GM12874 (cell line): ENCODE results near the gene LDAH.

Experiments used
- TF ChIP-seq, protein P1 (sequence below): IDR thresholded peaks from 2 replicates; pipeline ENCODE4 v1.5.1; 2011; ENCODE audit warnings: low read depth, mild to moderate bottlenecking, control low read depth, low read length, moderate library complexity; ENCODE audit not compliant: insufficient read depth

LDAH gene

GRCh38 chr2:20728114-20728758 lies 94.7 kb downstream of the LDAH start:
- TF ChIP-seq, protein P1, sequence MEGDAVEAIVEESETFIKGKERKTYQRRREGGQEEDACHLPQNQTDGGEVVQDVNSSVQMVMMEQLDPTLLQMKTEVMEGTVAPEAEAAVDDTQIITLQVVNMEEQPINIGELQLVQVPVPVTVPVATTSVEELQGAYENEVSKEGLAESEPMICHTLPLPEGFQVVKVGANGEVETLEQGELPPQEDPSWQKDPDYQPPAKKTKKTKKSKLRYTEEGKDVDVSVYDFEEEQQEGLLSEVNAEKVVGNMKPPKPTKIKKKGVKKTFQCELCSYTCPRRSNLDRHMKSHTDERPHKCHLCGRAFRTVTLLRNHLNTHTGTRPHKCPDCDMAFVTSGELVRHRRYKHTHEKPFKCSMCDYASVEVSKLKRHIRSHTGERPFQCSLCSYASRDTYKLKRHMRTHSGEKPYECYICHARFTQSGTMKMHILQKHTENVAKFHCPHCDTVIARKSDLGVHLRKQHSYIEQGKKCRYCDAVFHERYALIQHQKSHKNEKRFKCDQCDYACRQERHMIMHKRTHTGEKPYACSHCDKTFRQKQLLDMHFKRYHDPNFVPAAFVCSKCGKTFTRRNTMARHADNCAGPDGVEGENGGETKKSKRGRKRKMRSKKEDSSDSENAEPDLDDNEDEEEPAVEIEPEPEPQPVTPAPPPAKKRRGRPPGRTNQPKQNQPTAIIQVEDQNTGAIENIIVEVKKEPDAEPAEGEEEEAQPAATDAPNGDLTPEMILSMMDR = no peak

DNA sequence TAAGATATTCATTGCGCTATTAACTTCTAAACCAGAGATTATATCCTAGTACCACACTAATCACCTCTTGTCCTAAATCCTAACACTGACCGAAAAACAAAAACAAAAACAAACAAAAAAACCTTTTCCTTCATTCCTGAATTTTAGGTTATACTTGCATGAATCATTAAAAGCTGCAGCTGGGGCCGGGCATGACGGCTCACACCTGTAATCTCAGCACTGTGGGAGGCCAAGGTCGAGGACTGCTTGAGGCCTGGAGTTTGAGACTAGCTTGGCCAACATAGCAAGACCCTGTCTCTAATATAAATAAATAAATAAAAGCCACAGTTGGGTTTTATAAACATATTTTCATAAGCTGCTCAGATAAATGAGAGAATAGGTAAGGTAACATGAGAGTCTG lies 96.0 kb downstream of the LDAH start:
- TF ChIP-seq, protein P1 = no peak

- TF ChIP-seq, protein P1 = no peak
Measured at GRCh38 chr2:20725782-20726181, 97.1 kb downstream of the LDAH start.

DNA sequence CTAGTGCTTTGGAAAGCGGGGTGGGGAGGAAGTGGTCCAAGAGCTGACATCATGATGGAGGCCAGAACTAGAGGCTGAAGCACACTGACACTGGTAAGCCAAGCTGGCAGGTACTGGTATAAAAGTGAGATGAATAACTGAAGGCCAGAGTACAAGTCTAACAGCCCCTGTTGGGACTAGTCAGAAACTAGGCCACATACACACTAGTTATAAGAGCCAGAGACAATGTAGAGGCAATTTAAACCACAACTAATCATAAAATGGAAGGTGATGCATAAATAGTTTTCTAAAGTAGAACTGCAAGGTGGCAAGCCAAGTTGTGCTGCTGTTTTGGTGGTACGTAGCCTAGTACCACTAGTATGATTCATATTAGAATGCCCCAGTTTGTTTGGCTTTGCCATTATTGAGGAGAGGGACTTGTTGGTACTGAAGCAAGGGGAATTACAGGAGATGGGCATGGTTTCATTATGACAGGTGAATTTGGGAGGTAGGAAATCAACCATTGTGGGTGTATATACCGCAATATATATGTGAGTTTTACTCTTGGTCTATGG lies 98.3 kb downstream of the LDAH start:
- TF ChIP-seq, protein P1 = no peak

- TF ChIP-seq, protein P1 = no peak
Measured at GRCh38 chr2:20723543-20723942, 99.4 kb downstream of the LDAH start.

DNA sequence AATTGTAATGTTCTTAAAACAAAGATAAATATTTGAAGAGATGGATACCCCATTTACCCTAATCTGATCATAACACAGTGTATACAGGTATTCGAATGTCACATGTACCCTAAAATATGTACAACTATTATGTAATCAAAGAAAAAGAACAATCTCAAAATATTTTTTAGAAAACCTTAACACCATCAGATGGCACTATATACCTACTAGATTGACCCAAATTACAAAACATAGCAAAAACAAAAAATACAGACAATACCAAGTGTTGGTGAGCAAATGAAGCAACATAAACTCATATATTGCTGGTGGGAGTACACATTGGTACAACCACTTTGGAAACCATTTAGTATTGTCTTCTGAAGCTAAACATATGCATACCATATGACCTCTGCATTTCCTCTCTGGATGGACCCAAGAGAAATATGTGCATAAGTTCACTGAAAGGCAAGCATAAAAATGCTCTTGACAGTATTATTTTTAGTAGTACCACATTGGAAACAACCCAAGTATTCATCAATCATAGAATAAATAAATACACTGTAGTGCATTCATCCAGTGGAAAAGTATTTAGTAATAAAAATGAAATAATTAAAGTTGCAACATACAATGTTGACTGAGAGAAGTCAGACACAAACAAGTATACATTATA lies 100.2 kb downstream of the LDAH start:
- TF ChIP-seq, protein P1 = no peak

DNA sequence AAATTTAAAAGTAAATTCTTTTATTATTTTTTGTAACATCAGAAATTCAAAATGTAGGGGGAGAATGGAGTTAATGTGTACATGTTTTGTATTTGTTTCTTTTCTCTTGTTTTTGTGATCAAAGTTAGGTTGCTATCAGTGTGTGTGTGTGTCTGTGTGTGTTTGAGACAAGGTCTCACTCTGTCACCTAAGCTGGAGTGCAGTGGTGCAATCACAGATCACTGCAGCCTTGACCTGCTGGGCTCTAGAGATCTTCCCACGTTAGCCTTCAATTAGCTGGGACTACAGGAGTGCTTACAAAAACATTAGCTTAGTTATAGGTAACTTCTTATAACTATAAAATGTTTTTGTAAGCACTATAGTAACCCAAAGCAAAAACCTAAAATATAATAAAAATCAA lies 105.3 kb downstream of the LDAH start:
- TF ChIP-seq, protein P1 = no peak
